ENCODE data around the gene SLC7A4. TPM values are rescaled to one million over a fixed set of nuclear protein-coding genes. Genes with fewer than 3 reads are reported as not detected.

Gene SLC7A4
- total and polyA plus RNA-seq, 2 donors (not counting 1 experiment from before 2014, with no cell fraction given), result not detected

DNA sequence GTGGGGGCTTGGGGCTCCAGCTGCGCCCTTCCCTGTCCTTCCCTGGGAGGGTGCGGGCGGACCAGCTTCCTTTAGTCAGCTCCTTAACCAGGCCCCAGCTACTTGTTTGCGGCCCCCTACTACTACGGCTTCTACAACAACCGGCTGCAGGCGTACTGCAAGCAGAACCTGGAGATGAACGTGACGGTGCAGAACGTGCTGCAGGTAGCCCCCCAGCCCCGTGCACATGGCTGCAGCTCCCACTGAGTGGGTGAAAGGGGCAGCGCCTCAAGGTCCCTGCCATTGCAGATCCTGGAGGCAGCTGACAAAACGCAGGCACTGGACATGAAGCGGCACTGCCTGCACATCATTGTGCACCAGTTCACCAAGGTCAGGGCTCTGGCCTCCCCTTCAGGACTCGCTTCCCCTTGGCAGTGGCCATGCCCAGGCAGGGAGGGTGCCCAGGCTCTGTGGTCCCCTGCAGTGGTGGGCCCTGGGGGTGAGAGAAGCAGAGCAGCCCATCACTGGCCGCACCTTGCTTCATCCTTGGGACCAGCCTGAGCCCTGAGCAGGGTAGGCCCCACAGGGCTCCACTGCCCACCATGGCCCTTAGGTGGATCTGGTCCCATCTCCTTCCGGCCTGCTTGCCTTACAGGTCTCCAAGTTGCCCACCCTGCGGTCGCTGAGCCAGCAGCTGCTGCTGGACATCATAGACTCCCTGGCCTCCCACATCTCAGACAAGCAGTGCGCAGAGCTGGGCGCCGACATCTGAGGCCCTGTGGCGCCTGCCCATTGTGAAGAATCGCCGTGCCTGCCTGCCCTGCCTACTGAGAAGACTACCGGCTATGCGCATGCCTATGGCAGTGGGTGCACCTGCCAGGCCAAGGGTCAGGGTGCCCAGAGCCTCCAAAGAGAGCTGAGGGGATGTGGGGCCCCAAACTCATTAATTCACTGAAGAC, 35.5 kb downstream of the SLC7A4 start:
- Histone ChIP-seq H3K27me3 (replicated peaks in 1 of 4; ENCODE audit: control extremely low read depth in 1 of 4, control insufficient read depth in 3 of 4, insufficient read depth in 4 of 4, low read length in 3 of 4) (no peaks in the 10 kb centered on the region), H3K27ac (ENCODE audit: low read length in 2 of 2) (no peak overlapping the region), H3K9me3 (ENCODE audit: control extremely low read depth in 1 of 3, control insufficient read depth in 2 of 3, insufficient read depth in 1 of 3, low read length in 2 of 3) (peaks cover 0 to 5% (median 0%) of the 10 kb centered on the region in 3 donors), H3K9ac (ENCODE audit: low read length) (no peak overlapping the region), H3K4me3 (ENCODE audit: control extremely low read depth in 1 of 5, extremely low read depth in 1 of 5, insufficient read depth in 1 of 5, low read depth in 2 of 5, low read length in 4 of 5) (no peak overlapping the region), H3K4me1 (ENCODE audit: control insufficient read depth in 2 of 2, insufficient read depth in 2 of 2, low read length in 2 of 2) (peaks cover 15 to 21% of the 10 kb centered on the region in 2 donors), H4K20me1 (ENCODE audit: control insufficient read depth, insufficient read depth, low read length, poor library complexity, severe bottlenecking) (peaks cover 24% of the 10 kb centered on the region), H2AFZ (ENCODE audit: insufficient read depth, low read depth, low read length, poor library complexity, severe bottlenecking) (no peak overlapping the region), H3K79me2 (ENCODE audit: control insufficient read depth, insufficient read depth, low read length) (peaks cover 18% of the 10 kb centered on the region), H3K36me3 (replicated peaks in 1 of 2; ENCODE audit: control extremely low read depth in 1 of 2, control insufficient read depth in 1 of 2, extremely low read depth in 1 of 2, insufficient read depth in 2 of 2, low read length in 1 of 2) (peaks cover 0 to 34% of the 10 kb centered on the region in 2 experiments), H3K4me2 (replicated peaks; ENCODE audit: low read depth, low read length, poor library complexity, severe bottlenecking) (no peak overlapping the region)
- 96% methylated on average over 27 of the region's 27 CpGs for WGBS (ENCODE audit: insufficient coverage)
- ATAC-seq (ENCODE audit: low read depth), result no peak
- H3K27me3 Mint-ChIP-seq, result no peaks in the 10 kb centered on the region
- ChIA-PET CTCF (no interaction called here), POLR2A (no interaction called here)
- no peaks in the 10 kb centered on the region for H3K9me3 Mint-ChIP-seq (ENCODE audit: insufficient read depth)
- H3K4me1 Mint-ChIP-seq, result peaks cover 20% of the 10 kb centered on the region
- TF ChIP-seq EZH2 (IDR thresholded peaks at IDR 0.05; ENCODE audit: borderline replicate concordance, insufficient read depth, low read depth, low read length, poor library complexity, severe bottlenecking) (no peak), CTCF (IDR thresholded peaks at IDR 0.05) (no peak)
- DNase-seq, result no peak
- H3K27ac Mint-ChIP-seq, result no peak overlapping the region
- intact Hi-C loops (cut with micrococcal nuclease), result no loop called here
- no peak overlapping the region for H3K4me3 Mint-ChIP-seq

DNA sequence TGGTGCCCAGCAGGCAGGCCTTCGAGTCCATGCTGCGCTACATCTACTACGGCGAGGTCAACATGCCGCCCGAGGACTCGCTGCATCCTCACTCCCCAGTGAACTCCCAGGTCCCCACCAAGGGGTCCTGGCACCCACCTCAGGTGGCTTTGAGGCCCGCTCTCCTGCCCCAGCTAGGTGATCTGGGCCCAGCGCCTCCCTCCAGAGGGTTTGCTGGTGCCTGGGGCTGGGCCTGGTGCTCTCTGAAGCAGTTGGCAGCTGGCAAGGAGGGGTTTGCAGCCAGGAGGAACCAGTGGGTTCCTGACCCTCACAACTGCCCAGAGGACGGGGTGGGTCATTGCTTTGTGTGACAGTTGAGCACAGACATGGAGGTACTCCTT, 36.3 kb downstream of the SLC7A4 start:
- H3K79me2 ChIP-seq (ENCODE audit: control insufficient read depth, insufficient read depth, low read length), result peaks cover 13% of the 10 kb centered on the region
- peaks cover 0 to 5% (median 0%) of the 10 kb centered on the region in 3 donors for H3K9me3 ChIP-seq (ENCODE audit: control extremely low read depth in 1 of 3, control insufficient read depth in 2 of 3, insufficient read depth in 1 of 3, low read length in 2 of 3)
- H3K27ac Mint-ChIP-seq, result no peak overlapping the region
- no peak overlapping the region for H3K4me3 Mint-ChIP-seq
- H3K27ac ChIP-seq (ENCODE audit: low read length in 2 of 2), result no peak overlapping the region
- ChIA-PET CTCF (no interaction called here), POLR2A (no interaction called here)
- no peak overlapping the region for H3K9ac ChIP-seq (ENCODE audit: low read length)
- H3K36me3 ChIP-seq (replicated peaks in 1 of 2; ENCODE audit: control extremely low read depth in 1 of 2, control insufficient read depth in 1 of 2, extremely low read depth in 1 of 2, insufficient read depth in 2 of 2, low read length in 1 of 2), result peaks cover 0 to 38% of the 10 kb centered on the region in 2 experiments
- no peaks in the 10 kb centered on the region for H3K27me3 ChIP-seq (replicated peaks in 1 of 4; ENCODE audit: control extremely low read depth in 1 of 4, control insufficient read depth in 3 of 4, insufficient read depth in 4 of 4, low read length in 3 of 4)
- no peak overlapping the region for H3K4me2 ChIP-seq (replicated peaks; ENCODE audit: low read depth, low read length, poor library complexity, severe bottlenecking)
- peaks cover 13% of the 10 kb centered on the region for H3K4me1 Mint-ChIP-seq
- no peak for ATAC-seq (ENCODE audit: low read depth)
- DNase-seq, result no peak
- over 99% methylated on average over 10 of the region's 10 CpGs for WGBS (ENCODE audit: insufficient coverage)
- no peak overlapping the region for H2AFZ ChIP-seq (ENCODE audit: insufficient read depth, low read depth, low read length, poor library complexity, severe bottlenecking)
- H3K4me3 ChIP-seq (ENCODE audit: control extremely low read depth in 1 of 5, extremely low read depth in 1 of 5, insufficient read depth in 1 of 5, low read depth in 2 of 5, low read length in 4 of 5), result no peak overlapping the region
- no peak for TF ChIP-seq CTCF (IDR thresholded peaks at IDR 0.05)
- TF ChIP-seq EZH2 (IDR thresholded peaks at IDR 0.05; ENCODE audit: borderline replicate concordance, insufficient read depth, low read depth, low read length, poor library complexity, severe bottlenecking), result no peak
- H4K20me1 ChIP-seq (ENCODE audit: control insufficient read depth, insufficient read depth, low read length, poor library complexity, severe bottlenecking), result peaks cover 24% of the 10 kb centered on the region
- intact Hi-C loops (cut with micrococcal nuclease), result no loop called here
- H3K9me3 Mint-ChIP-seq (ENCODE audit: insufficient read depth), result no peaks in the 10 kb centered on the region
- H3K4me1 ChIP-seq (ENCODE audit: control insufficient read depth in 2 of 2, insufficient read depth in 2 of 2, low read length in 2 of 2), result peaks cover 11 to 15% of the 10 kb centered on the region in 2 donors
- no peaks in the 10 kb centered on the region for H3K27me3 Mint-ChIP-seq

Data from B cell (primary cell).